Umbilical cord (tissue), 2 donors: Measurements from ENCODE around the gene CAPN1. TPM values are rescaled to one million over a fixed set of nuclear protein-coding genes. Genes with fewer than 3 reads are reported as not detected.
"Not testable (repeated sequence)": the region's sequence is repeated elsewhere in the genome, so short reads cannot be mapped to it uniquely, and the experiment has no call there.

Source experiments
- DNase-seq: peaks from one replicate; pipeline ENCODE4 v3.0.0-alpha.2; 2015; ENCODE audit warnings: low spot score
- total RNA-seq: library from RNA; depleted of rRNA; stranded (reverse); fragments of >200 nt; gene quantifications from one replicate; pipeline ENCODE4 v1.2.3, GENCODE V29; 2014; ENCODE audit warnings: low replicate concordance; ENCODE audit not compliant: insufficient read depth

CAPN1 gene
- total RNA-seq, 1 donor from 2014 or later, result 59.5 TPM

DNA sequence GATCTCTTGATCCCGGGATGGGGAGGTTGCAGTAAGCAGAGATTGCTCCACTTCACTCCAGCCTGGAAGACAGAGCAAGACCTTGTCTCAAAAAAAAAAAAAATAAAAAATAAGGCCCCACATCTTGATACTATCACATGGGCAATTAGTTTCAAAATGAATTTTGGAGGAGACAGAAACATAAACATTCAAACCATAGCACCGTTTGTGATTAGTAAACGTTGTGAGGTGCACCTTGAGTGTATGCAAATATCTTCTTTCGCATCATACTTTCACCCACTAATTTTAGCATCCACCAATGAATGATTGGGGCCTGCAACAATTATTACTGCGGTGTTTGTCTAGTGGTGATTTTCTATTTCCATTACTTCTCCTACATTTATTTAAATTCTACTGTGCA lies 22.7 kb upstream of the CAPN1 start:
- no peak for DNase-seq

DNA sequence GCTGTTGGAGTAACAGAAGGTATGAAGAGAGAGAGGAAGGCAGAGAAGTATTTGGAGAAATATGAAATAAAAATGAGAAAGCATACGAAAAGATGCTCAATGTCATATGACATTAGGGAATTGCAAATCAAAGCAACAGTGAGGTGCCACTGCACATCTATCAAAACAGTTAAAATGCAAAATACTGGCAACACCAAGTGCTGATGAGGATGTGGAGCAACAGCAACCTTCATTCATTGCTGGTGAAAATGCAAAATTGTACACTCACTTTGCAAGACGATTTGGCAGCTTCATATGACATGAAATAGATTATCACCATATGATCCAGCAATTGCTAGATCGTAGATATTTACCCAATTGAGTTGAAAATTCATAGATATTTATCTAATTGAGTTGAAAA lies 21.1 kb upstream of the CAPN1 start:
- no peak for DNase-seq

GRCh38 chr11:65163684-65164083 lies 18.0 kb upstream of the CAPN1 start:
- no peak for DNase-seq

DNA sequence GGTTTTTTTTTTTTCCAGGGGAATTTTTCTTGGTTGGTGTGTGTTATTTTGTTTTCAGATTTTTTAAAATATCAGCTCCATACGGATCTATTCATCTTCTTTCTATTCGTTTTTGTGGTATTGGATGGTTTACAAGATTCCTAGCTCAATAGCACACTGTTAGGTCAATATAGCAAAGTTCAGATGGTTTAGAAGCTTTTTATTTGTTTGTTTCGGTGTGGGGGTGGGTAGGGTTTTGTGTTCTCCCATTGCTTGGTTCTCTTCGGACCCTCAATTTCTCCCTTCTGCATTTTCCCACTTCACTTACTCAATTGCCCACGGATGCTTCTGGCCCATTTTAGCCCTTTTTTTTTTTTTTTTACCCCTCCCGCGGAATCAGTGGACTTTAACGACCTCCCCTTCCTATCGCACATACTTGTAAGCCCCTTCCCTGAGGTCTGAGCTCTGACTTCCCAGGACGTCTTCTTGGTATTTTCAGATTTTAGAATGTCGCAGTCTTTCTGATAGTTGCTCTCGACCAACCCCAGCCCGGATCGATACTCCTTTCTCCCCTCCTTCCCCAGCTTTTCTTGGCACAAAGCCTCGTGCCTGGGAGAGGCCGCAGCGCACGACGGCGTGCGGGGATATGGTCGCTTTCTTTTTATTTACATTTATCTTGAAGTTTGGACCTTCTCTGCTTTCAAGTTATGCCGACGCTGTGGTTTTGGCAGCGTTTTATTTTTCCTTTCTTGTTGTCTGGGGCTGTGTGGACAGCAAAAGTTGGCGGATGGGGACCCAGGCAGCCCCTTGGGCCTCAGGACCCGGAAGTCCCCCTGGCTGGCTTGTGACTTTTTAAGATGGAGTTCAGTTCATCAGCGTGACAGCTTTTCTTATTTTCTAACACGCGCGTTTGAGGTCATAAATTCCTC lies 16.1 kb upstream of the CAPN1 start:
- no peak for DNase-seq

- no peak for DNase-seq
Observed at GRCh38 chr11:65166893-65167292, 14.8 kb upstream of the CAPN1 start.

GRCh38 chr11:65167656-65168055 lies 14.1 kb upstream of the CAPN1 start:
- no peak for DNase-seq

DNA sequence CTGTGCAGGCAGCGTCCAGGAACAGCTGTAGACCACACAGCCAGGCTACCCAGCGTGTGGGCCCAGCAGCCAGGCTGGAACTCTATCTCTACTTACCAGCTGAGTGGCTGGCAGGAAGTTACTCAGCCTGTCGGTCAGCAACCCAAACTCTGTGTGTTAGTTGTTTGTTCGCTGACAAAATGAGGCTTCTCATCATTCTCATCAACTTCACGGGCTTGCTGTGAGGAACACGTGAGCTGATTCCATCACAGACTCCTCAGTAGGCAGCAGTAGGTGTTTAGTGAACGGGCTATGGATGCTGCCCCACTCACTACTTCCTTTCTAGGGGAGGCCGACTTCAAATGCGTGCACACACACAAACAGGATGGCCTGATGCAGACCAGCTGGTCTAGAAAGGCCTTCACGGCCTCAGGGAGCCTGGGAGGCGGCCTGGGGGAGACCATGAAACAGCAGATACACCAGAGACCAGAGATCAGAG lies 12.5 kb upstream of the CAPN1 start:
- no peak for DNase-seq

DNA sequence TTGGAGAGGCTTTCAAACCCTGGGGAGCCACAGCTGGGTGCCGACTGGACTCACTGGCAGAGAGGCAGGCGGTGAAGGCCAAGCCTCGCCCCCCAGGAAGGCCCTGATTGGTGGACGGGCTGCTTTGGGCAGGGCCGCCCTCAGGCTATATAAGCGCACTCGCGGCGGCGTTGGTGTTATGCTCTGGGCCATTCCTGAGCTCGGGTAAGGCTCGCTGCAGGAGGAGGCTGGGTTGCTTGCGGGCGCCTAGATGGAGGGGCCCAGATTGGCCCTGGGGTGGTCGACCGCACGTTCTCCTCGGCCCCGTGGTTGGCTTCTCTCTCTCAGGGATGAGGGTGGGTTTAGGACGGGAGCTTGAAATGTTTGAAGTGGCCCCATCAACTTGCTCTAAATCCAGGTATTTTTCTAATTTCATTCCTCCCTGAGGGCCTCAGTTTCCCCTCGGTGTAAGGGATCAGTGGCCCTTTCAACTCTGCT lies 11.6 kb upstream of the CAPN1 start, which contains the start of gene SPDYC:
TSS of gene SPDYC (plus strand) at position 176 of the 477 bp plus-strand sequence. CDS start 1,125 bp downstream, outside the sequence.
- no peak for DNase-seq

DNA sequence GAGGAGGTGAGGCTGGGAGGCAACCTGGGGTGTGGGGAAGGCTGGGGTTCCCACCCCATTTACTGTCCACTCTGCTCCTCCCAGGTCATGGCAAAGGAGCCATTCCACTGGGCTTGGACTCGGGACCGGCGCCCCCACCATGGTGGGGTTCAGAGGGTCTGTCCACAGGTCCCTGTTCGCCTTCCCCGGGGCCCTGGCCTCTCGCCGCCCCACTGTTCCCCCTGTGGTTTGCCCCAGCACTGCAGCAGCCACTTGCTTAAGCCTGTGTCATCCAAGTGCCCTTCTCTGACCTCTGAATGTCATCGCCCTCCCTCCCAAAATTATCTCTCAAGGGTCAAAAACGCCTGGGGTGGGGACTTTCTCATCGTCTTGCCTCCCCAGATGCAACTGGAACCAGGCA lies 9.1 kb upstream of the CAPN1 start:
- no peak for DNase-seq

GRCh38 chr11:65174571-65175010 lies 7.1 kb upstream of the CAPN1 start:
- DNase-seq, result not testable (repeated sequence)

- peak; percentile 59 for DNase-seq
Observed at GRCh38 chr11:65180877-65181568, 705 bp upstream of the CAPN1 start.

DNA sequence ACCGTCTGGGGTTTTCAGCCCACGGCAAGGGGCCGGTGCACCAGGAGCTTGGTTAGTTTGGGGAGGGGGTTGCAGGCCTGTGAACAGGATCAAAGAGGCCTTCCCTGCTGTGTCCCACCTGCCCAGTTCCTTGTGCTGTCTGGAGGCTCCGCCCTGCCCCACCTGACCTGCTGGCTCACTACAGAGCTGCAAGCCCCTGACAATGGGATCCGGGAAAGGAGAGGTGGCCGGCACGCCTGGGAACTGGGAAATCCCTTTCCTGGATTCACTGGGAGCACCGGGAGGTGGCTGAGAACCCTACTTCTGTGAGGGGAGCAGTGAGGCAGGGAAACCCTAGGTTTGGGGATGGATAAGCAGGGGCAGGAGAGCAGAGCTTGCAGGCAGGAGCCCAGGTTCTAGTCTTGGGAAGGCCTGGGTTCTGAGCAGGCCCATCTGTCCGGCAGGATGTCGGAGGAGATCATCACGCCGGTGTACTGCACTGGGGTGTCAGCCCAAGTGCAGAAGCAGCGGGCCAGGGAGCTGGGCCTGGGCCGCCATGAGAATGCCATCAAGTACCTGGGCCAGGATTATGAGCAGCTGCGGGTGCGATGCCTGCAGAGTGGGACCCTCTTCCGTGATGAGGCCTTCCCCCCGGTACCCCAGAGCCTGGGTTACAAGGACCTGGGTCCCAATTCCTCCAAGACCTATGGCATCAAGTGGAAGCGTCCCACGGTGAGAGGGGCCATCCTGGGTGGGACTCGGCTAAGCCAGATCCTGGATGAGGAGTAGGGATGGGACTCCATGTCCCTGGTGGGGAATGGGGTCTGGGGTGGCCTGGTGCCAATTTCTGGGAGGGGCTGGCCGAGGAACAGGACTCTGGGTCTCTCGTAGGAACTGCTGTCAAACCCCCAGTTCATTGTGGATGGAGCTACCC lies 786 bp downstream of the CAPN1 start:
- peak; percentile 24 for DNase-seq

DNA sequence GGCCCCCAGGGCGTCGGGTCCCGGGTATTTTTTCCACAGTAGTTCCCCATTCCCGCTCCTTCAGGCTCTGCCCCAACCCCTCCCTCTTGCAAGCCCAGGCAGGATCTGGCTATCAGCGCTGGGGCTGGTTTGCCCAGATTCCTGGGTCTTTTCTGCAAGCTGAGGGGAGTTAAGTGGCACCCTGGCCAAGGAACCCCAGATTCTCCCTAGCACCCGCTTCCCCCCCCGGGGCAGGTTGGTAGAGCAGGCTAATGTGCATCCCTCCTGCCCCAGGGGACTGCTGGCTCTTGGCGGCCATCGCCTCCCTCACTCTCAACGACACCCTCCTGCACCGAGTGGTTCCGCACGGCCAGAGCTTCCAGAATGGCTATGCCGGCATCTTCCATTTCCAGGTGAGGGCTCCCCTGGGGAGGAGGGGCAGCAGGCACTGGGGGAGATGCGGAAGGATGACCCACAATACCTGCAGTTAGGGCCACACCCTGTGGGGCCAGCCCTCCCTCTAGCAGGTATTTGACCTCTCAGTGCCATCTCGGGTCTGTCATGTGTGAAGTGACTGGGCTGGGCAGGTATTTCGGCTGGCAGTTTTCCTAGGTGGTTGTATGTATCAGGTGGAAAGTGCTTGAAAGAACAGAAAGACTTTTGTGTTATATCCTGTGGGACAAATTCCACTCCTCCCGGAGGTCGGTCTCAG lies 1.6 kb downstream of the CAPN1 start:
- DNase-seq, result no peak

DNA sequence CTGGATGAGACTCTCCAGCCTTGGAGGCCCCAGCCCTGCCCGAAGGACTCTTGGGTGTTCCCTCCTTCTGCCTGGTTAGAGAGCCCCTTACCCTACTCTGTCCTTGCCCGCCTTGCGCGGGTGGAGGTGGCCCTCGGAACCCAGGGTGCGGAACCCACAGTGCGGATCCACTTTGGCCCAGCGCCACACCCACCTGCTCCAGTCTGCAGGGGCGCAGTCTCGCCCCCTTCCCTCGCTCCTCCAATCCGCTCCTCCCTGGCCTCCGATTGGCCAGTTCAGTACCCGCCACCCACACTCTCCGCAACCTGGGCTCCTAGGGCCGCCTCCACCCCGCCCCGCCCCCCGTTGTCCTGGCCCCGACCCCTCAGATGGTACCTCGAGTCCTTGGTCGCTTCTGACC lies 2.4 kb downstream of the CAPN1 start:
- DNase-seq, result no peak

- no peak for DNase-seq
Observed at GRCh38 chr11:65185171-65185570, 3.4 kb downstream of the CAPN1 start.

DNA sequence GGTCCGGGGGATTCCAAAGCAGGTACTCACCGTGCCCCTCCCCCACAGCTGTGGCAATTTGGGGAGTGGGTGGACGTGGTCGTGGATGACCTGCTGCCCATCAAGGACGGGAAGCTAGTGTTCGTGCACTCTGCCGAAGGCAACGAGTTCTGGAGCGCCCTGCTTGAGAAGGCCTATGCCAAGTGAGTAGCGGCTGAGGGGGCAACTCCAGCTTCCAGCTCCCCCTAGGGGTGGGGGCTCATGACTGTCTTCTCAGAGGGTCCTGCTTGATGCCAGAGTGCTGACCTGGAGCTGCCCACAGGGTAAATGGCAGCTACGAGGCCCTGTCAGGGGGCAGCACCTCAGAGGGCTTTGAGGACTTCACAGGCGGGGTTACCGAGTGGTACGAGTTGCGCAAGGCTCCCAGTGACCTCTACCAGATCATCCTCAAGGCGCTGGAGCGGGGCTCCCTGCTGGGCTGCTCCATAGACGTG lies 4.2 kb downstream of the CAPN1 start:
- no peak for DNase-seq

DNA sequence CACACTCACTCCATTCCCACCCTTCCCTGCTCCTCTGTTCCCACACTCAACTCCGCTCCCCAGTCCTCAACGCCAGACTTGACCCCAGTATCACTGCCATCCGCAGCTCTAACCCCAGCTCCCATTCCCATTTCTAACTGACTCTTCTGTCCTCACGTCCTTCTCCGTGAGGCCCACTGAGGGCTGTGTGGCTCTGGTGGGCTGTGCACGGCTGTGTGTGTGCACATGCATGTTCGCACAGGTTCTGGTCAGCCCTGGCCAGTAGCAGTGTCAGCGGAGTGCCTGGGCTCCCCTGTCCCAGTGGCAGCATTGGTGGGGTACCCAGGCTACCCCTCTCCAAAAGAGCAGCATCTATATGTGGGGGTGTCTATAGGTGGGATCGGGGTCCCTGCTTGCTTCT lies 5.0 kb downstream of the CAPN1 start:
- no peak for DNase-seq

- no peak for DNase-seq
Observed at GRCh38 chr11:65187146-65187675, 5.5 kb downstream of the CAPN1 start.

DNA sequence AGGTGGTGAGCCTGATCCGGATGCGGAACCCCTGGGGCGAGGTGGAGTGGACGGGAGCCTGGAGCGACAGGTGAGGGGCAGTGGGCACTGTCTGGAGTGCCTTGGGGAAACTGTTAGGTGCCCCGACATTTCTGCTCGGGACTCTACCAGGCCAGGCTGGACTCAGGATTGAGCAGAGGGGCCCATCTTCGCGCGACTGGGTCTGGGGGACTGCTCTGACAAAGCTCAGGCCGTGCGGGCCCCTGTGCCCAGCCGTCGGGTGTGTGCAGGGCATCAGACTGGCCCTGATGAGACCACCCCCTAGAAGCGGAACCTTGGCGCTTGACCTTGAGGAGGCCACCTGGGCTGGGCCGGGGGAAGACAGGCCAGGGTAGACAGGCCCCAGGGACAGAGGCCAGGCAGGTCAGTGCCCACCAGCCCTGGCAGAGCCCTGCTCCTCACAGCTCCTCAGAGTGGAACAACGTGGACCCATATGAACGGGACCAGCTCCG lies 6.3 kb downstream of the CAPN1 start:
- DNase-seq, result no peak

- no peak for DNase-seq
Observed at GRCh38 chr11:65188486-65188885, 6.8 kb downstream of the CAPN1 start.
